Measurements from ENCODE around the gene BTNL8.

- no peak for TF ChIP-seq EZH2phosphoT487 (IDR thresholded peaks at IDR 0.05; ENCODE audit: insufficient read depth, low read depth)
- TF ChIP-seq EZH2 (IDR thresholded peaks at IDR 0.05; ENCODE audit: insufficient read depth, poor library complexity, severe bottlenecking): no peak
Observed at GRCh38 chr5:180988592-180988991, 89.6 kb downstream of the BTNL8 start, which contains the start of gene BTNL3.
